ENCODE data around the gene GMFB.

Gene GMFB

DNA sequence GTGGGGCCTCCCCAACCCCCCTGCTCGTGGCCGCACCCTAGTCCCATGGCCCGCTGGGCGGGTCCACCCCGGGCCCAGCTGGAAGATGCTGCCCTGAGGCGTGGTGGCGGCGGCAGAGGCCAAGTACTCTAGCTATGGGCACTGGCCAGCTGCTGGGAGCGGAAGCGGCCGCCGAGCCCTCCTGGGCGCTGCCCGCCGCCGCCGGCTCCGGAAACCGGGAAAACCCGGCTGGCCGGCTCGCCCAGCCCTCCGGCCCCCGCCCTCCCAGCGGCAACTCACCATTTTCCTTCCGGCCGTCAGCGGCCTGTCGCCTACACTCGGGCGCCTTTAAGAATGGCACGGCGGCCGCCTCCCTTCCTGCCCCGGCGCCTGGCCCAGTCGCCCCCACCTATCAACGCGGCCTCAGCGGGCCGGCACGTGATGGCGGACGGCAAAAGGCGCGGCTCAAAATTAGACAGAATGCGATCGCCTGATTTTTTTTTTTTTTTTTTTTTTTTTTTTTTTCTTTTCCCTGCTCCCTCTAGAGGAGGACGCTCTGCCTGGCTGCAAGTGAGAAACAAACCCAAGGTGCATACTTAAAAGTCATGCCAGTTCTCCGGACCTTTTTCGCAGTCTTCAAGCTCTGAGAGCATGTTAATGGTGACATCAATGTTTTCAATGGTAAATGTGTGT, at the start of gene GMFB:
GMFB (minus strand) TSS at position 335 of the 672 bp plus-strand sequence; CDS start at position 282, 53 bp downstream.
- DNase-seq = peak; percentile 94

DNA sequence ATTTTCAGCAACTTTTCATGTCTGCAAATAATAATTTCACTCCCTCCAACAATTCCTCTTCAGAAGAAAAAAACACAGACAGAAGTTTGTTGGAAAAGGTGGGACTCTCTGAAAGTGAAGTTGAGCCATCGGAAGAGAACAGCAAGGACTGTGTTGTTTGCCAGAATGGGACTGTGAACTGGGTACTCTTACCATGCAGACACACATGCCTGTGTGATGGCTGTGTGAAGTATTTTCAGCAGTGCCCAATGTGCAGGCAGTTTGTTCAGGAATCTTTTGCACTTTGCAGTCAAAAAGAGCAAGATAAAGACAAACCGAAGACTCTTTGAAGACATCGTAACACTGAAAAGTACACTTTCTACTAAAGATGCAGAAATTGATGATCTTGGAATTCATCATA, 49.3 kb upstream of the GMFB start:
- DNase-seq = no peak

DNA sequence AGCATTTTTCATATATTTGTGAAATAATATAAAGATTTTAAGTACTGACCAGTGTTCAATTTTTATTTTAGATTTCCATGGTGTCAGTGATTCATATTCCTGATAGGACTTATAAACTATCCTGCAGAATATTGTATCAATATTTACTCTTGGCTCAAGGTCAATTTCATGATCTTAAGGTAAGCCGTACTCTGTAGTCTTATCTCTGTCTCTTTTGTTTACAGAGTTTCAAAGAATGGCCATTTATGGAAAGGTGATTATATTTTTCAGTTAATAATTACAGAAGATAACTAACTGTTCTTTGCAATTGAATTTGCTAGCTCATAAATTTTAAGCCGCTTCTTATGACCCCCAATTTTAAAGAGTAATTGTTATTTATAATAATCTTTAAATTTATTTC, 48.9 kb upstream of the GMFB start:
- DNase-seq = no peak

DNA sequence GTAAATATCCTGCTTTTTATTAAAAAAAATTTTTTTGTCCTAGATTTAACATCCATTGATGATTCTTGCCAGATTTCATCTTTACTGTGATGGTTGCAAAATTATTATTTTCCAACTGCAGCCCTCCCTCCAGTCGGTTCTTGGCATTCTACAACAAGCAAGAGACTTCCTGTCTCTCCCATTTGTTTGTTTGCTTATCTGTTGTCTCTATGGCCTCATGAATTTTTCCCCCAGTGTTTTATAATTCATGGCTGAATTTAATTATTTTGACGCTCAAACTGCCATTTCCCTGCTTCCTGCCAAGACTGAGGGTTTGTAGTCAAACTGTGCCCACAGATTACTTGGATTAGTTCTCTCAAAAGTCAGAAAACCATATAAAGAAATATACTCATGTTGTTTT, 46.9 kb upstream of the GMFB start:
- no peak for DNase-seq

DNA sequence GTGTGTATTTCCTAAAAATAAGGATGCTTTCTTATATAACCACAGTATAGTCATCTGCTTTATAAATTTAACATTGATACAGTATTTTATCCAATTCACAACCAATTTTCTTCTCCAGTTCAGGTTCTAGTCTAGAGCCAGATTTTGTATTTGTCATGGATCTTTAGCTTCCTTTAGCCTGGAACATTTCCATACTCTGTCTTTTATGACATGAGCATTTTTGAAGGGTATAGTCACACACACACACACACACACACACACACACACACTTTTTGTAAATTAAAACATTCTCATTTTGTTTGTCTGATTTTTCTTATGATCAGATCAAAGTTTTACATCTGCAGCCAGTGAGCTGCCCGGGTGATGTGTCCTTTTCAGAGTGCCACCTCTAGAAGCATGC, 46.3 kb upstream of the GMFB start:
- DNase-seq = no peak

DNA sequence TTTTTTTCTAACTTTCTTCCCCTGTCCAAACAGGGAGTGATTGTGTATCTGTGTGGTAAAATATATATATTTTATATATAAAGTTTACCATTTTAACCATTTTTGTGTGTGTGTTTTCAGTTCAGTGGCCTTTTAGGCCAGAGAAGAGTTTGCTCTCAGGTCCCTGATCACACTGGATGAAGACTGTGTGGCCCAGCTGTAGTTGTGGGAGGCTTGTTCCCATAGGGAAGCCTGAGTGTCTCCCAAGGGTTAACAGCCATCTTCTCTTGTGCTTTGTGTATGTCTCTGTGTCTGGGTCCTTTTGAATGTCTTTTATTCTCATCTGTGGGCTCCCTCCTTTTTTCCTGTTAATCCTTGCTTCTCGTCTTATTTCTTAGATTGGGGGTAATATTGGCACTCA, 44.3 kb upstream of the GMFB start:
- no peak for DNase-seq

DNA sequence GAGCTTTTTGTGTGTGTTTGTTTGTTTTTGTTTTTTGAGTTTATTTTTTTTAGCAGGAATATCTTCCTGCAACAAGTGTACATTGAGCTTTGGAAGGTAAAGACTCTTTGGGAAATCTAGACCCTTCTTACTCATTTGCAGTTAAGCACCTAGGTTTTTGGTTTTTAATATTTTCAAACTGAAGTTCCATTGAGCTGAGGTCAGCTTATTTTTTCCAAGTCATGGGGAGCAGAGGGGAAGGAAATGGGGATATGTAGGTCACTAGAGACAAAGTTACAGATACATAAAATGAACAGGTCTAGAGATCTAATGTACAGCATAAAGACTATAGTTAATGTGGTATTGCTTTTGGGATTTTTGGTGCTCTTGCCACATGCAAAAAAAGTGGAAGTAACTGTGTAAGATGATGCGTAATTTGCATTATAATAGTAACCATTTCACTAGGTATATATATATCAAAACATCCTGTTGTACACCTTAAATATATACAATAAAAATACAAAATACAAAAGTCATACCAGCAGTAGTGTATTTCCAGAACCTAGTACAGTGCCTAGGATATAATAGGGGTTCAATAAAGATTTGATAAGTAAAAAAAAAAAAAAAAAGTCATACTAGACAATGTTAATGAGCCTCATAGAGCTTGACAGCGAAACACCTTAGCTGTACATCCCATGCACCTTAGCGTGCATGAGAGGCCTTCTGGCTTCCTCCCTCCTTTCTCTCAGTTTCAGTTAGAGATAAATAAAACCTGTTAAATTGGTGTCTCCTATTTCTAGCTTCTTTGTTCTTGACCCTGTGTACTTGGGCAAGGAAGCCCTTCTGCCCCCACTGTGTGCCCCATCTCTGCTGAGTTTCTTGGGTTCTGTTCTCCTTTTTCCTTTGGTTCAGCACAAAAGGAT, 43.6 kb upstream of the GMFB start:
- DNase-seq = no peak

DNA sequence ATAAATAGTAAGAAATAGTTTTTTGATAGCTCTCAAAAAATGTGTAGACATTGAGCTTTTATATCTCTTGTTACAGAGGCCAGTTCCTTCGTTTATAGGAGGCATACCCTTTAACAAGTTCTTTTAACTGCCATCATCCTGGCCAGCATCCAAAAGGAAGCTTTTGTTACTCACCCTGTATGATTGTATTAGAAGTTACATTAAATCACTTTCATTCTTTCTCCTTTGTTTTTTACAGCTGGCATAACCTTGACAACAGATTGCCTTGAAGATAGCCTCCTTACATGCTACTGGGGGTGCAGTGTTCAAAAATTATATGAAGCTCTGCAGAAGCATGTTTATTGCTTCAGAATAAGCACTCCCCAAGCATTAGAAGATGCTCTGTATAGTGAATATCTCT, 41.0 kb upstream of the GMFB start:
- no peak for DNase-seq

DNA sequence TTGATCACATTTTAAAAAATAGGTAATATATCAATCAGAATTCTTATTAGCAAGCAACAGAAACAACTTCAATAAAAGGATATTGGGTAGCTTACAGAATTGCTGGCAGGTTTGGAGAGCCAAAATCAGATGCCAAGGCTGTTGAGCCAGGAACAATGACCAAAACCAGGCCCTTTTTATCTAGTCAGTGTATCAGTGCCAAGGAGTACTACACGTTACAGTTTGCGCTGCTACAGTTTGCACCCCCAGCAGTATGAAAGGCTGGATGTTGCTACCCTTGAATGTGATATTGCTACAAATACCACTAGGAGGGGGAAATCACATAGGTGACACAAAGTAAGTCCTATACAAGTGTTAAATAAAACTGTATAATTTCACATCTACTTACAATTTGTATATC, 40.2 kb upstream of the GMFB start:
- no peak for DNase-seq

DNA sequence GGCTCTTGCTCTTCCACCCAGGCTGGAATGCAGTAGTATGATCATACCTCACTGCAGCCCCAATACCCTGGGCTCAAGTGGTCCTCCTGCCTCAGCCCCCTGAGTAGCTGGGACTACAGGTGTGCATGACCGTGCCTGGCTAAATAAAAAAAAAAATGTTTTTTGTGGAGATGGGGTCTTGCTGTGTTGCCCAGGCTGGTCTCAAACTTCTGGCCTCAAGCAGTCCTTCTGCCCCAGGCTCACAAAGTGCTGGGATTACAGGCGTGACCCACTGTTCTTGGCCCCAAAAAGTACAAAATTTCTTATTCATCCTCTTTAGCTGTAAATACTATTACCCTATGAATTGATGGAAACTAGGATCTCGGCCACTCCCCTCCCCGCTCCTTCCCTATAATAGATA, 35.6 kb upstream of the GMFB start:
- DNase-seq = no peak

DNA sequence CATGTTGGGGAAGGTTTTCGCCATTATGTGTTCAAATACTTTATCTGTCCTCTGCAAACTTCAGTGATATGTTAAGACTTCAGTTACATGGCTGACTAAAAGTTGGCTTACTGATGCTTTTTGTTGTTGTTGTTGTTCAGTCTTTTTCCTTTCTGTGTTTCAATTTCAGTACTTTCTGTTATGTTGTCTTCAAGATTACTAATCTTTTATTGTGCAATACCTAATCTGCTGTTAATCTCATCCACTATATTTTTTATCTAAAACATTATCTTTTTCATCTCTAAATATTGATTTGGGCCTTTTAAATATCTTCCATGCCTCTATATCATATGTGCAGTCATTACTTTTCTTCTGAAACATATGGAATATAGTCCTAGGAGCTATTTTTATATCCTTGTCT, 27.9 kb upstream of the GMFB start:
- DNase-seq = no peak

DNA sequence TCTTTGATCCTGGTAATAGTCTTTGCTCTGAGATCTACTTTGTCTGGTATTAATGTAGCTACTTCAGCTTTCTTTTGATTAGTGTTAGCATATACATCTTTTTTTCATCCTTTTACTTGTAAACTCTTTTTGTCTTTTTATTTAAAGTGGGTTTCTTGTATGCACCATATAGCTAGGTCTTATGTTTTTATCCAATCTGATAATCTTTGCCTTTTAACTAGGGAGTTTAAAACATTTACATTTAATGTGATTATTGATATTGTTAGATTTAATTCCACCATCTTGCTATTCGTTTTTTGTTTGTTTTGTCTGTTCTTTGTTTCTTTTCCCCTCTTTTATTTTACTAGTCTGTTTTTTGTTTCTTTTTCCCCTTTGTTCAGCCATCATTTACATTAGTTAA, 26.9 kb upstream of the GMFB start:
- DNase-seq = no peak

DNA sequence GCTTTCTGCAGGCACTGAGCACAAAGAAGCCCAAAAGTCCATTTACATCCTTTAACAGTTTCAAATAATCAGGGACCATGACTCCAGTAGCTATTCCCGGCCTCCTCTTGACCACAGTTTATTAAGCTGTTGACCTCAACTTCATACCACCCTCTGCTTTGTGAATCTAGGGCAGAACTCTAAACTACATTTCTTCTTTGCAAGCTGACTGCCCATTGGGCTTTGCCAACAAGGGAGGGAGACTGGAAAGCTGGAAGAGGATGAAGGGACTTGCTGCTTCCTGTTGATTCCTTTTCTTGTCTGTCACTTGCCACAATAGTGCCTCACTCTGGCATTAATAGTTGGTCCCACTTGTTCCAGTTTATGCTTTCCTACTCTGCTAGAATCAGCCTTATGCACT, 23.6 kb upstream of the GMFB start:
- DNase-seq = no peak

DNA sequence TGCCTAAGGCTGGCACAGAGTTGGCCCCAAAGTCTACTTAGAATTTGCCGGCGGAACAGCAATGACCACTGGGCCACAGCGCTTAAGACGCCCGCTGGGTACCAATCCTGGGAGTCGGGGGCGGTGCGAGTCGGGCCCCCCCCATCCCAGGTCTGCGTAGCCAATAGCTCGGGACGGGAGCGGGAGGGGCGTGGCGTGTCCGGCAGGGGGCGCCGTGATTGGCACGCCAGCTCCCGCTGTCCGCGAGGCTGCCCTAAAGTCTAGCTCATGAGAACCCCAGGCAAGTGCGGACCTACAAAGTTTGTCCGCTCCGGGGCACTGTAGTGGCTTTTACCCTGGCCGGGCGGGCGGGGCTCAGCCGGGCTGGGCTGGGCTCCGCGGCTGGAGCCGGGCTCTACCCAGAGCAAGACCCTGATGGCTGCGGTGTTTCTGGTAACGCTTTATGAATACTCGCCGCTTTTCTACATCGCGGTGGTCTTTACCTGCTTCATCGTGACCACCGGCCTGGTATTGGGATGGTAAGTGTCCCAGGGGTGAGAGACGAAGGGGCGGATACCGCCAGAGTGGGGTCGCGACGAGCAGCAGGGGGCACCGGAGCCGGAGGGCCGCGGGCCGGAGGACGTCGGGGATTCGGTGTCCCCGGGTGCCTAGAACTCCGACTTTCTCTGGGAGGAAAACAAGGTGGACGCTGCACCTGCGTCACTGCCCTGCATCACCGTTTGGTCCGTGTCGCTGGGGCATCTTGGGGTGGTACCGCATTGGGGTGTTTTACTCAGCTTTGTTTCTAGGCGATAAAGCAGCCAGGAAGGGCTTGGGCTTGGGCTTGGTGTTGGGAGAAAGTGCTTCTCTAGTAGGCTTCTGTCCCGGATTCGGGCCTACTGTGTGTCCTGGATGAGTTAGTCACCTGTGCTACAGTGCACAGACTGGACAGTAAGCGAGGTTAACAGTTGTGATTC, 21.0 kb upstream of the GMFB start, which contains the start of gene CGRRF1:
CGRRF1 (plus strand) TSS at position 361 of the 956 bp plus-strand sequence; CDS start at position 415, 54 bp downstream.
- peak; percentile 96 for DNase-seq

DNA sequence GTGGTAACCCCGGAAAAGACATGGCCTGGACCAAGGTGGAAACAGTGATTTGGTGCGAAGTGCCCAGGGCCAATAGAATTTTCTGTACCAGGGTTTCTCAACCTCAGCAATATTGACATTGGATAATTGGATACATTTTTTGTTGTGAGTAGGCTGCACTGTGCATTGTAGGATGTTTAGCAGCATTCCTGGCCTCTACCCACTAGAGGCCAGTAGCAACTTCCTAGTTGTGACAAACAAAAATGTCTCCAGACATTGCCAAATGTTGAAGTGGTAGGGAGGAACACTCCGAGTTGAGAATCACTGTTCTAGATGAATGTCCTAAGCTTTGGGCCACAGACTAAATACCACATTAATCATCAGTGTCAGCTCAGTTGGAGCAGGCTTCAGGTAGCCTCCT, 14.7 kb upstream of the GMFB start:
- no peak for DNase-seq

DNA sequence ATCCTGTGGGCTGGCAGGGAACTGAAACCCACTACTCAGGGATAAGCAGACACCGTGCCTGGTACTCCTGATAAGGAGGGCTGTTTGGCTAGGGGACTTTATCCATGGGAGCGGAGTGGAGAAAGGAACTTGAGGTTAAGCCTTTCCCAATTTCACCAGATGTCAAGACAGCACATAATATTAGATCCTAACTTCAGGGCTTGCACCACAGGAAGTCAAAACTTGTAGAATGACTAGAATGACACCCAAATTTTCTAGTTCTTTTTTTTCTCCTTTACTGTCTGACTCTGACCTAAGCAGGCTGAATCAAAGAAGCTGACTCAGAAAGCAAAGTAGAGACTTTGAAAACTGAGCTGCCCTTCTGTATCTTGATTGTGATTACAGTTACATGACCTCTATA, 13.8 kb upstream of the GMFB start:
- no peak for DNase-seq

DNA sequence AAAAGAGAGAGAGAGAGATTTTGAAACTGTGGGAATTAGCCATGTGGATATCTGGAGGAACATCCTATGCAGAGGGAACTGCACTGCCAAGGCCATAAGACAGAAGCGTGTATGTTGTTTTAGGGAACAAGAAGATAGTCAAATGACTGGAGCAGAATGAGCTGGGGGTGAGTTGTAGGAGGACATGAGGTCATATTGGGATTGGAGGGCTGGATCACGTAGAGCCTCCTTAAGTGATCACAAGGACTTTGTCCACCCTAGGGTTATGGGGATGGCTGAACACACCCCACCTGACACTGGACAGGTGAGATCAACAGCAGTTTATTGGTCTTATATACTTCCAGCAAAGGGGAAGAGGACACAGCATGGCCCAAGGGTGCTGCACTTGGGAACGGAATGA, 12.7 kb upstream of the GMFB start:
- DNase-seq = no peak

DNA sequence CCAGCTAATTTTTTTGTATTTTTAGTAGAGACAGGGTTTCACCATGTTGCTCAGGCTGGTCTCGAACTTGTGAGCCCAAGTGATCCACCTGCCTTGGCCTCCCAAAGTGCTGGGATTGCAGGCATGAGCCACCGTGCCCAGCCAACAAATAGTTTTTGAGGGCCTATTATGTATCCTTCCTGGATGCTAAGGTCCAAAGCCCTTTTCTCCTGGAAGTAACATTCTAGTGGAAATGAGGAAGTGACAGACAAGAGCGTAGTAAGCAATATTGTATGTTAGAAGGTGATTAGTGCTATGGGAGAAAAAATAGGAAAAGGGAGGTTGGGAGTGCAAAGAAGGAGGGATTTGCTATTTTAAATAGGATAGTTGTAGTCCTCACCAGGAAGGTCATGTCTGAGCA, 12.0 kb upstream of the GMFB start:
- DNase-seq = no peak

DNA sequence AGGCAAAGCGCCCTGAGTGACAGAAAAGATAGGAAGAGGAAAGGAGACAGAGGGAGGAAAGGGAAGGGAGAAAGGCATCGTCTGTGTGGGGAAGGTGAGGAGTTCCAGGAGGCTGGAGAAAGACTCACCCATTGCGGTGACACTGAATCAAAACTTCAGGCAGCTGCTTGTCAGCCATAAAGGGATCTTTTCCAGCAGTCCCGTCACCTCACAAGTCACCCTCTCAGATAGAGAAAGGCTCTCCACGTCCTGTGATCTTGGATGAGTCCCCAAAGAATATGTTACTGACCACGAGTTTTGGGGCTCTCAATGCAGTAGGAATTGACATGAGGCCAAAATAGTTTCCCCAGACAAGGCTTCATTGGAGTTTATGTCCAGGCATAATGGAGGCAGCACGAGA, 9.8 kb upstream of the GMFB start:
- DNase-seq = no peak

DNA sequence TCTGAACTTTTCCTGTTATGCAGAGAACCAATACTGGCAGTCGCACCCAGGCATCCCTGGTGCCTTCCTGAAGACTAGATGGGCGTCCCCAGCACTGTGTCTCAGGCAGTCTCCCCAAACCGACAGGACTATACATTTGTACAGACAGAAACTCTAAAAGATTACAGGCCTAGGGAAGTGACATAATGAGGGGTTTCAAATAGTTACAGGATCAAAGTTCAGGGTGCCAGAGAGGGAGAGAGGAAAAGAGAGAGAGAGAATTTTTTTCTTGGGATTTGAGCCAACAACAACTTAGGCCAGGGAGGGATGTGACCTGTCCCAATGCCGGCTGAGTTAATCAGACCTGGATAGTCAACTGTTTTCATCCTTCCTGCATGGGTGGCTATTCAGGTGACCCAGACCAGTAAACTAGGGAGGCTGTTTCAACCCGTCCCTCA, 9.3 kb upstream of the GMFB start:
- DNase-seq = no peak

DNA sequence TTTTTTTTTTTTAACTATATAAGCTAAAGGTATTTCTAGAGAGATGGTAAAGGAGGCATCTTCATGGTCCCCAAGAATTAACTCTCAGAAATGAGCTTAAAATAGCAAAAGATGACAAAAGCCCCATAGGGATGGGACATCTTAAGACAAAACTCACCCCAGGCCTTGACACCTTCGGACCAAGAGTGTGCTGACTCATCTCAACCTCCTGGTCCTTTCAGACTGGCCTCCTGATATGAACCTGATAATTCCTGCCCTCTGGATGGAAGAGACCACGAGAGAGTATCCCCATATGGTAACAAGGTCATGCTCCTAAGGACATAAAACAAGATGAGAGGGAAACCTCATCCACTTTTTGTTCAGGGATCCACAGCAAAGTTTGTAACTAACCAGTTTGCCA, 8.4 kb upstream of the GMFB start:
- no peak for DNase-seq

DNA sequence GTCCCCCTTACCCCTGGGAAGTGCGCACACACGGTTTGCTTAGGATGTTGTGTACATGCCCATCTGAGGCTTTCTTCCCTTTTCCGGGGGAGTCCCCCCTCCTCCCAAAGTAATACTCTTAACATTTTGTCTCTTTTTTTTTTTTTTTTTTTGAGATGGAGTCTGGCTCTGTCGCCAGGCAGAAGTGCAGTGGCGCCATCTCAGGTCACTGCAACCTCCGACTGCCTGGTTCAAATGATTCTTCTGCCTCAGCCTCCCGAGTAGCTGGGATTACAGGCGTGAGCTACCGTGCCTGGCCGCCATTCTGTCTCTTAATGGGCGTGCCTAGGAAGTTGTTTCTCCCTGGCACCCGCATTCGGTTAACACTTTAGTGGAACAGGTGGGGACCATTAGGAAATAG, 4.5 kb upstream of the GMFB start:
- DNase-seq = no peak
